22Rv1 (cell line): ENCODE results near the gene ECD.

Experiments
- H3K27ac ChIP-seq: fragments of 450-650 bp; 2 replicates; pipeline ENCODE4 v1.5.1; 2017
- CTCF ChIP-seq: fragments of 450-650 bp; IDR thresholded peaks from 2 replicates; pipeline ENCODE4 v1.5.1; 2017; ENCODE audit warnings: mild to moderate bottlenecking
- ZFX ChIP-seq: fragments of 450-650 bp; IDR thresholded peaks from 2 replicates; pipeline ENCODE4 v1.6.1; 2017; ENCODE audit warnings: antibody characterized with exemption, borderline replicate concordance

Gene ECD

GRCh38 chr10:73172867-73173266, 5.1 kb upstream of the ECD start:
- TF ChIP-seq ZFX (no peak), CTCF (no peak)
- no peak overlapping the region for H3K27ac ChIP-seq

GRCh38 chr10:73169320-73169719, 1.5 kb upstream of the ECD start:
- peak overlapping the region; percentile 91 for H3K27ac ChIP-seq

GRCh38 chr10:73168465-73168803, 626 bp upstream of the ECD start:
- TF ChIP-seq CTCF (peak; percentile 0; the same call in 1 of the 2 replicates), ZFX (no peak)
- peak overlapping the region; percentile 91 for H3K27ac ChIP-seq

More at GRCh38 chr10:73169320-73169719, 1.5 kb upstream of the ECD start:
- TF ChIP-seq CTCF: no peak
- no peak for TF ChIP-seq ZFX

- no peak for TF ChIP-seq ZFX
- no peak for TF ChIP-seq CTCF
- peak overlapping the region; percentile 91 for H3K27ac ChIP-seq
Observed at GRCh38 chr10:73167458-73167782, 388 bp downstream of the ECD start.

- TF ChIP-seq ZFX: no peak
- TF ChIP-seq CTCF: no peak
- peak overlapping the region; percentile 91 for H3K27ac ChIP-seq
Observed at GRCh38 chr10:73166972-73167371, 836 bp downstream of the ECD start.

- no peak for TF ChIP-seq ZFX
- no peak for TF ChIP-seq CTCF
- H3K27ac ChIP-seq: no peak overlapping the region
Observed at GRCh38 chr10:73163096-73163495, 4.7 kb downstream of the ECD start.

GRCh38 chr10:73161662-73162061, 6.1 kb downstream of the ECD start:
- H3K27ac ChIP-seq: no peak overlapping the region
- TF ChIP-seq CTCF: no peak
